GM18499 (cell line): ENCODE measurements around the gene SENP3.

ENCODE experiments used
- ATAC-seq: cut with Tn5 transposase; IDR thresholded peaks from one replicate; pipeline ENCODE4 v1.9.1; 2021; ENCODE audit warnings: moderate number of reproducible peaks; ENCODE audit not compliant: insufficient read depth, unreplicated experiment

SENP3 gene

GRCh38 chr17:7575481-7575883 is 13.8 kb downstream of the SENP3 start:
- ATAC-seq = no peak

- no peak for ATAC-seq
These were observed 14.2 kb downstream of the SENP3 start for GRCh38 chr17:7575959-7576358.

- no peak for ATAC-seq
These were observed 14.8 kb downstream of the SENP3 start for GRCh38 chr17:7576432-7576937.

- ATAC-seq = no peak
These were observed 15.8 kb downstream of the SENP3 start for GRCh38 chr17:7577327-7578199.

GRCh38 chr17:7579001-7579833 is 17.5 kb downstream of the SENP3 start, which contains the start of gene CD68:
Gene CD68 (plus strand): TSS chr17:7579638. CDS start chr17:7579678, 40 bp downstream.
- no peak for ATAC-seq

- no peak for ATAC-seq
These were observed 18.3 kb downstream of the SENP3 start for GRCh38 chr17:7579834-7580603.

GRCh38 chr17:7580604-7581575 is 19.2 kb downstream of the SENP3 start:
- ATAC-seq = no peak

GRCh38 chr17:7582396-7583252 is 20.9 kb downstream of the SENP3 start:
- no peak for ATAC-seq

- peak; percentile 57 for ATAC-seq
These were observed 21.8 kb downstream of the SENP3 start, which contains the start of gene MPDU1 for GRCh38 chr17:7583253-7584109. Gene MPDU1 (plus strand): TSS chr17:7583852. CDS start chr17:7583863, 11 bp downstream.

GRCh38 chr17:7586673-7587419 is 25.1 kb downstream of the SENP3 start:
- ATAC-seq = no peak

GRCh38 chr17:7587420-7588151 is 25.9 kb downstream of the SENP3 start:
- no peak for ATAC-seq

- no peak for ATAC-seq
These were observed 27.0 kb downstream of the SENP3 start for GRCh38 chr17:7588553-7589203.

- ATAC-seq = no peak
These were observed 27.6 kb downstream of the SENP3 start for GRCh38 chr17:7589204-7589868.

GRCh38 chr17:7589891-7590691 is 28.4 kb downstream of the SENP3 start, which contains the start of gene SOX15:
Gene SOX15 (minus strand): TSS chr17:7590094. CDS start chr17:7589676, 418 bp downstream.
- ATAC-seq = no peak
